Esophagus muscularis mucosa (tissue), 3 donors: ENCODE results near the gene PEX6.
"Not testable (repeated sequence)": the region's sequence is repeated elsewhere in the genome, so short reads cannot be mapped to it uniquely, and the experiment has no call there.

Experiments
- CTCF ChIP-seq, 3 experiments: fragments of 200-600 bp in 2 of 3; fragments of 450-650 bp in 1 of 3; sonication (generic) in 2 of 3; IDR thresholded peaks; one replicate each; pipeline ENCODE4 v1.5.1; 2017 to 2019; ENCODE audit warnings: antibody characterized with exemption in 3 of 3, mild to moderate bottlenecking in 2 of 3, moderate library complexity in 1 of 3
- POLR2A ChIP-seq: fragments of 450-650 bp; IDR thresholded peaks from one replicate; pipeline ENCODE4 v1.6.1; 2017; ENCODE audit warnings: antibody characterized with exemption, moderate library complexity, mild to moderate bottlenecking, low read depth
- POLR2AphosphoS5 ChIP-seq, 2 donors: sonication (generic); formaldehyde crosslinking; IDR thresholded peaks; one replicate each; pipeline ENCODE4 v1.6.1; 2017; ENCODE audit warnings: antibody characterized with exemption in 2 of 2

GRCh38 chr6:42954405-42954804 is 24.6 kb downstream of the PEX6 start:
- TF ChIP-seq POLR2AphosphoS5 (IDR thresholded peaks at IDR 0.05); POLR2A; CTCF (IDR thresholded peaks at IDR 0.05): not testable (repeated sequence)
